PC-9 (cell line): ENCODE data around the gene MAP4K4. TPM values are rescaled to one million over a fixed set of nuclear protein-coding genes. Genes with fewer than 3 reads are reported as not detected.
A peak's percentile ranks its signal among the peaks of the same experiment; 100 is the strongest.

ENCODE experiments used
- BruUV-seq: library from RNA; stranded (reverse); fragments of 400-500 nt; replicated peaks from 2 replicates; lab custom pipeline; 2021; lab: Mats Ljungman, UMichigan
- CTCF ChIA-PET: fragments of 300-600 bp; sonication (Branson Sonifier 250); formaldehyde crosslinking; loops from one replicate; lab custom pipeline; 2022; ENCODE audit warnings: antibody characterized with exemption; lab: Charles Lee
- POLR2A ChIA-PET: fragments of 300-600 bp; sonication (Branson Sonifier 250); formaldehyde crosslinking; loops from one replicate; lab custom pipeline; 2022; ENCODE audit warnings: antibody characterized with exemption; ENCODE audit not compliant: unreplicated experiment; lab: Charles Lee
- DNase-seq, 2 experiments: peaks; one replicate each; pipeline versions ENCODE4 v3.0.0 to v3.0.0-alpha.2; 2015 to 2022; ENCODE audit warnings: mixed read lengths in 1 of 2
- H2AFZ ChIP-seq: fragments of 200-600 bp; sonication (generic); 2 replicates; pipeline ENCODE4 v1.8.1; 2017; ENCODE audit warnings: antibody characterized with exemption
- H3F3A ChIP-seq: fragments of 200-600 bp; sonication (generic); 2 replicates; pipeline ENCODE4 v1.8.1; 2017; ENCODE audit warnings: antibody characterized with exemption, mild to moderate bottlenecking, low read depth; ENCODE audit not compliant: insufficient read depth
- H3K27ac ChIP-seq: fragments of 200-600 bp; sonication (generic); 2 replicates; pipeline ENCODE4 v1.6.1; 2016; ENCODE audit warnings: mixed run types
- H3K27me3 ChIP-seq: fragments of 200-600 bp; sonication (generic); 2 replicates; pipeline ENCODE4 v1.6.1; 2016; ENCODE audit warnings: low read depth, mixed run types; ENCODE audit not compliant: insufficient read depth
- H3K36me3 ChIP-seq: fragments of 200-600 bp; sonication (generic); 2 replicates; pipeline ENCODE4 v1.6.1; 2016; ENCODE audit warnings: low read depth, mixed run types
- H3K4me1 ChIP-seq: fragments of 200-600 bp; sonication (generic); replicated peaks from 2 replicates; pipeline ENCODE4 v1.6.1; 2016; ENCODE audit warnings: mixed run types; ENCODE audit not compliant: insufficient read depth
- H3K4me2 ChIP-seq: fragments of 200-600 bp; sonication (generic); 2 replicates; pipeline ENCODE4 v1.6.1; 2017; ENCODE audit warnings: mixed run types
- H3K4me3 ChIP-seq: fragments of 200-600 bp; sonication (generic); 2 replicates; pipeline ENCODE4 v1.6.1; 2016; ENCODE audit warnings: mixed run types
- H3K79me2 ChIP-seq: fragments of 200-600 bp; sonication (generic); 2 replicates; pipeline ENCODE4 v1.6.1; 2017; ENCODE audit warnings: low read depth, mixed run types
- H3K9me2 ChIP-seq: fragments of 200-600 bp; sonication (generic); 2 replicates; pipeline ENCODE4 v1.8.1; 2017; ENCODE audit warnings: mild to moderate bottlenecking; ENCODE audit not compliant: insufficient read depth
- H3K9me3 ChIP-seq: fragments of 200-600 bp; sonication (generic); 2 replicates; pipeline ENCODE4 v1.8.1; 2016; ENCODE audit warnings: low read depth; ENCODE audit not compliant: insufficient read depth
- H4K20me1 ChIP-seq: fragments of 200-600 bp; sonication (generic); 2 replicates; pipeline ENCODE4 v1.8.1; 2017; ENCODE audit not compliant: insufficient read depth
- EZH2 ChIP-seq: fragments of 200-600 bp; sonication (generic); IDR thresholded peaks from 2 replicates; pipeline ENCODE4 v1.8.0; 2017; ENCODE audit warnings: antibody characterized with exemption, low read depth
- intact Hi-C: fragments of 100-400 bp; cut with micrococcal nuclease; formaldehyde crosslinking; loops from one replicate; pipeline ENCODE4 v1.10.0; 2022; ENCODE audit not compliant: unreplicated experiment
- total RNA-seq: library from RNA; stranded (reverse); gene quantifications from 2 replicates; pipeline ENCODE4 v1.2.3, GENCODE V29; 2021
- TF ChIP-seq, protein P1 (sequence below): fragments of 200-600 bp; sonication (generic); conservative IDR thresholded peaks from 2 replicates; pipeline ENCODE4 v1.6.1; 2017; ENCODE audit warnings: mixed run types, antibody characterized with exemption, mild to moderate bottlenecking, moderate library complexity

MAP4K4 gene
- total RNA-seq, 1 experiment from 2014 or later, result 129 TPM

GRCh38 chr2:101806123-101806522 lies 108.6 kb downstream of the MAP4K4 start:
- intact Hi-C loops, result loop anchor here (1.0 to 2.0 kb wide), 3 partner anchors 21 to 287 kb away; no protein-coding TSS in a partner anchor
- Histone ChIP-seq H3K9me3 (no peaks in the 10 kb centered on the region), H3F3A (peaks cover 52% of the 10 kb centered on the region), H3K9me2 (no peaks in the 10 kb centered on the region), H3K27ac (peak overlapping the region; percentile 80), H3K4me1 (peaks cover 68% of the 10 kb centered on the region), H3K36me3 (0 out of 2 replicates have a peak, but pooled peaks cover 5% of the 10 kb centered on the region), H3K4me2 (peak overlapping the region; percentile 74), H3K27me3 (no peaks in the 10 kb centered on the region), H2AFZ (no peak overlapping the region), H3K4me3 (peak overlapping the region; percentile 11; the same call in 1 of the 2 replicates), H3K79me2 (peaks cover 94% of the 10 kb centered on the region), H4K20me1 (peaks cover 10% of the 10 kb centered on the region; the same call in 1 of the 2 replicates)
- peak; percentile 70 to 90 for DNase-seq
- no TSS peak for BruUV-seq
- TF ChIP-seq EZH2, result no peak
- TF ChIP-seq, protein P1, sequence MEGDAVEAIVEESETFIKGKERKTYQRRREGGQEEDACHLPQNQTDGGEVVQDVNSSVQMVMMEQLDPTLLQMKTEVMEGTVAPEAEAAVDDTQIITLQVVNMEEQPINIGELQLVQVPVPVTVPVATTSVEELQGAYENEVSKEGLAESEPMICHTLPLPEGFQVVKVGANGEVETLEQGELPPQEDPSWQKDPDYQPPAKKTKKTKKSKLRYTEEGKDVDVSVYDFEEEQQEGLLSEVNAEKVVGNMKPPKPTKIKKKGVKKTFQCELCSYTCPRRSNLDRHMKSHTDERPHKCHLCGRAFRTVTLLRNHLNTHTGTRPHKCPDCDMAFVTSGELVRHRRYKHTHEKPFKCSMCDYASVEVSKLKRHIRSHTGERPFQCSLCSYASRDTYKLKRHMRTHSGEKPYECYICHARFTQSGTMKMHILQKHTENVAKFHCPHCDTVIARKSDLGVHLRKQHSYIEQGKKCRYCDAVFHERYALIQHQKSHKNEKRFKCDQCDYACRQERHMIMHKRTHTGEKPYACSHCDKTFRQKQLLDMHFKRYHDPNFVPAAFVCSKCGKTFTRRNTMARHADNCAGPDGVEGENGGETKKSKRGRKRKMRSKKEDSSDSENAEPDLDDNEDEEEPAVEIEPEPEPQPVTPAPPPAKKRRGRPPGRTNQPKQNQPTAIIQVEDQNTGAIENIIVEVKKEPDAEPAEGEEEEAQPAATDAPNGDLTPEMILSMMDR, result no peak
- POLR2A ChIA-PET, result interaction anchor here (0.6 kb wide), 1 partner anchor 108 kb away, joined by 3 read pairs; no protein-coding TSS in a partner anchor
- CTCF ChIA-PET, result interaction anchor here (0.7 kb wide), 1 partner anchor 44 kb away, joined by 9 read pairs; no protein-coding TSS in a partner anchor

DNA sequence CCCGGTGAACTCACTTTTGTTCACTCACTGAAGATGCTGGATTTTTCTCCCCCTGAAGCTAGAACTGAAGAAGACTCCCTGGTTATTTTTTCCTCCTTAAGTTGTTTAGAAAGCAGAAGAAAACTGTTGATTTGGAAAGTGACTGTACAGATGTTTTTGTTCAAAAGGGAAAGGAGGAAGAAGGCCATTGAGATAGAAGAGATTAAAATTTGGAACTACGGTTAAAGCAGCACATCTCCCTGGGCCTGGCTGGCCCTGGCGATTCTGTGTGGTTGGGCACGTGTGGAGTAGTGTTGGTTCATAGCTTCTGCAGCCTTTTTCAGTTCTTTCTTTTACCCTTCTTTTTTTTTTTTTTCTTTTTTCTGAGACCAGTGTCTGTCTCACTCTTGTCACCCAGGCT lies 109.2 kb downstream of the MAP4K4 start:
- Histone ChIP-seq H3K9me3 (no peaks in the 10 kb centered on the region), H2AFZ (no peak overlapping the region), H3K4me3 (peak overlapping the region; percentile 11; the same call in 1 of the 2 replicates), H3K36me3 (0 out of 2 replicates have a peak, but pooled peaks cover 5% of the 10 kb centered on the region), H3K4me2 (peak overlapping the region; percentile 74), H3K79me2 (peaks cover 94% of the 10 kb centered on the region), H3K9me2 (no peaks in the 10 kb centered on the region), H3K4me1 (peaks cover 63% of the 10 kb centered on the region), H3K27ac (peak overlapping the region; percentile 80), H3K27me3 (no peaks in the 10 kb centered on the region), H3F3A (peaks cover 52% of the 10 kb centered on the region), H4K20me1 (peaks cover 14% of the 10 kb centered on the region; the same call in 1 of the 2 replicates)
- CTCF ChIA-PET, result interaction anchor here (0.7 kb wide), 1 partner anchor 44 kb away, joined by 9 read pairs; no protein-coding TSS in a partner anchor
- intact Hi-C loops, result loop anchor here (1.0 to 2.0 kb wide), 3 partner anchors 21 to 288 kb away; no protein-coding TSS in a partner anchor
- POLR2A ChIA-PET, result no interaction called here
- no peak for TF ChIP-seq EZH2
- TF ChIP-seq, protein P1, result no peak
- no peak for DNase-seq
- TSS peak; percentile 10 for BruUV-seq

DNA sequence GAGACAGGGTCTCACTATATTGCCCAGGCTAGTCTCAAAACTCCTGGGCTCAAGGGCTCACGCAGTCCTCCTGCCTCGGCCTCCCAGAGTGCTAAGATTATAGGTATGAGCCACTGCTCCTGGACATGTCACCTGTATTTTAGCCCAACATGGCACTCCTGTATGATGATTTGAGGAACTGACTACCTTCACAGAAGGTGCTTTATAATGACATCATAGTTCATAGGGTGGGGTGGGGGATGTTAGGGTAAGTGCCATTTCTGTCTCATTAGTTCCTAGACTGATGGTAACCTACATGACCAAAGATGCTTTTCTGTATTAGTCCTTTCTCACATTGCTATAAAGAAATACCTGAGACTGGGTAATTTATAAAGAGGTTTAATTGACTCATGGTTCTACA lies 109.7 kb downstream of the MAP4K4 start:
- no TSS peak for BruUV-seq
- H3K4me1 ChIP-seq, result peaks cover 58% of the 10 kb centered on the region
- peaks cover 94% of the 10 kb centered on the region for H3K79me2 ChIP-seq
- H3K27me3 ChIP-seq, result no peaks in the 10 kb centered on the region
- ChIA-PET POLR2A (no interaction called here), CTCF (no interaction called here)
- no peak overlapping the region for H2AFZ ChIP-seq
- no peak overlapping the region for H3K4me3 ChIP-seq
- TF ChIP-seq, protein P1, result no peak
- H3K27ac ChIP-seq, result peak overlapping the region; percentile 80; the same call in 1 of the 2 replicates
- H3K9me2 ChIP-seq, result no peaks in the 10 kb centered on the region
- no peak for DNase-seq
- H3K9me3 ChIP-seq, result no peaks in the 10 kb centered on the region
- 0 out of 2 replicates have a peak, but pooled peaks cover 5% of the 10 kb centered on the region for H3K36me3 ChIP-seq
- peak overlapping the region; percentile 74; the same call in 1 of the 2 replicates for H3K4me2 ChIP-seq
- intact Hi-C loops, result loop anchor here (2.0 kb wide), 2 partner anchors 40 to 288 kb away; no protein-coding TSS in a partner anchor
- H4K20me1 ChIP-seq, result peaks cover 14% of the 10 kb centered on the region; the same call in 1 of the 2 replicates
- peaks cover 52% of the 10 kb centered on the region for H3F3A ChIP-seq
